CD4-positive, alpha-beta T cell (primary cell): ENCODE results near the gene C10orf95. TPM values are rescaled to one million over a fixed set of nuclear protein-coding genes. Genes with fewer than 3 reads are reported as not detected.

Experiments used
- ATAC-seq: fragments of 200-7000 bp; cut with Tn5 transposase; one replicate; pipeline ENCODE4 v1.10.0; 2022; ENCODE audit warnings: mild to moderate bottlenecking; ENCODE audit not compliant: poor library complexity
- CTCF ChIA-PET: fragments of 350-600 bp; sonication (Branson Sonifier 250); formaldehyde crosslinking; loops from one replicate; lab custom pipeline; 2021; ENCODE audit warnings: antibody characterized with exemption, inconsistent platforms; lab: Charles Lee
- POLR2A ChIA-PET: fragments of 350-600 bp; sonication (Branson Sonifier 250); formaldehyde crosslinking; loops from one replicate; lab custom pipeline; 2021; ENCODE audit warnings: antibody characterized with exemption, inconsistent platforms; lab: Charles Lee
- DNase-seq, 14 experiments: peaks; one replicate each; pipeline ENCODE4 v3.0.0-alpha.2; 2013 to 2020; ENCODE audit warnings: mixed read lengths in 2 of 14
- H3K27ac ChIP-seq, 2 donors: one replicate each; pipeline versions ENCODE4 v1.5.1 to v1.7.0; 2013; ENCODE audit warnings: low read length in 2 of 2, low read depth in 1 of 2, mild to moderate bottlenecking in 1 of 2
- H3K27me3 ChIP-seq, 2 experiments: 1 replicate in 1 of 2; 2 replicates in 1 of 2; pipeline versions ENCODE4 v1.6.1 to v1.7.0; 2013; ENCODE audit warnings: low read length in 2 of 2, control low read depth in 1 of 2, mild to moderate bottlenecking in 1 of 2, moderate library complexity in 1 of 2; ENCODE audit not compliant: insufficient read depth in 2 of 2, control insufficient read depth in 1 of 2
- H3K36me3 ChIP-seq: one replicate; pipeline ENCODE4 v1.6.1; 2013; ENCODE audit warnings: low read length, control low read depth; ENCODE audit not compliant: insufficient read depth
- H3K4me1 ChIP-seq: one replicate; pipeline ENCODE4 v1.6.1; 2013; ENCODE audit warnings: low read length, control low read depth; ENCODE audit not compliant: insufficient read depth
- H3K4me3 ChIP-seq: one replicate; pipeline ENCODE4 v1.5.1; 2013; ENCODE audit warnings: mild to moderate bottlenecking, low read length, moderate library complexity
- H3K9me3 ChIP-seq, 2 experiments: 1 replicate in 1 of 2; 2 replicates in 1 of 2; pipeline versions ENCODE4 v1.6.1 to v1.7.0; 2013; ENCODE audit warnings: low read length in 2 of 2, mild to moderate bottlenecking in 2 of 2, control low read depth in 1 of 2, moderate library complexity in 1 of 2; ENCODE audit not compliant: control insufficient read depth in 1 of 2, insufficient read depth in 1 of 2
- H3K27ac Mint-ChIP-seq: one replicate; pipeline ENCODE4 v1.8.0; 2020; ENCODE audit warnings: mixed read lengths
- H3K27me3 Mint-ChIP-seq: one replicate; pipeline ENCODE4 v1.8.0; 2021; ENCODE audit warnings: mixed read lengths
- H3K36me3 Mint-ChIP-seq: one replicate; pipeline ENCODE4 v1.8.0; 2021; ENCODE audit warnings: low read depth, mixed read lengths
- H3K4me1 Mint-ChIP-seq: one replicate; pipeline ENCODE4 v1.8.0; 2021; ENCODE audit warnings: low read depth, mixed read lengths
- H3K4me3 Mint-ChIP-seq: one replicate; pipeline ENCODE4 v1.8.0; 2020; ENCODE audit warnings: mild to moderate bottlenecking, mixed read lengths
- H3K9me3 Mint-ChIP-seq: one replicate; pipeline ENCODE4 v1.8.0; 2020; ENCODE audit warnings: mixed read lengths
- CTCF ChIP-seq: fragments of 200-600 bp; IDR thresholded peaks from one replicate; pipeline ENCODE4 v1.8.0; 2022; ENCODE audit warnings: antibody characterized with exemption, mild to moderate bottlenecking
- intact Hi-C, 2 experiments: fragments of 100-400 bp; cut with DNase I in 1 of 2; cut with micrococcal nuclease in 1 of 2; formaldehyde crosslinking; loops; one replicate each; pipeline versions ENCODE4 v1.15.1 to v1.9.0; 2023 to 2025; cut with DNase I, micrococcal nuclease
- total RNA-seq, 174 experiments: library from RNA in 2 of 174; stranded (reverse) in 2 of 174; gene quantifications; one replicate each; pipeline ENCODE4 v1.2.3 and lab custom pipeline; 2021 to 2026

C10orf95 gene
- total RNA-seq, 2 experiments from 2014 or later: 0.16 to 0.28 TPM

GRCh38 chr10:102408131-102408727 lies 43.1 kb downstream of the C10orf95 start:
- peak overlapping the region; percentile 85 for H3K27ac Mint-ChIP-seq
- ChIA-PET CTCF (interaction anchor here (1.4 kb wide), 1 partner anchor 9 kb away, joined by 8 read pairs; no protein-coding TSS in a partner anchor), POLR2A (interaction anchor here (2.6 to 6.1 kb wide), 2 partner anchors 13 kb away, joined by 8 to 31 read pairs; partner anchors contain the start of genes FBXL15 and NFKB2)
- H3K36me3 ChIP-seq: no peaks in the 10 kb centered on the region
- H3K4me3 Mint-ChIP-seq: peak overlapping the region; percentile 66
- no peak overlapping the region for H3K27ac ChIP-seq
- peaks cover 57% of the 10 kb centered on the region for H3K4me1 ChIP-seq
- intact Hi-C loops: no loop called here
- no peaks in the 10 kb centered on the region for H3K9me3 Mint-ChIP-seq
- H3K27me3 Mint-ChIP-seq: peaks cover 36% of the 10 kb centered on the region
- H3K4me1 Mint-ChIP-seq: peaks cover 55% of the 10 kb centered on the region
- TF ChIP-seq CTCF: no peak
- ATAC-seq (peak; percentile 20), DNase-seq (peak in 3 of 14 experiments; percentile 10 to 74 (median 61))
- H3K4me3 ChIP-seq: peak overlapping the region; percentile 28
- H3K36me3 Mint-ChIP-seq: peaks cover 35% of the 10 kb centered on the region
- H3K9me3 ChIP-seq: peaks cover 0 to 15% of the 10 kb centered on the region in 2 experiments
- peaks cover 8 to 18% of the 10 kb centered on the region in 2 experiments for H3K27me3 ChIP-seq

- H3K36me3 ChIP-seq: peaks cover 4% of the 10 kb centered on the region
- no peak overlapping the region for H3K27ac ChIP-seq
- H3K27me3 ChIP-seq: peaks cover 8 to 18% of the 10 kb centered on the region in 2 experiments
- Mint-ChIP-seq H3K4me3 (peak overlapping the region; percentile 66), H3K9me3 (no peaks in the 10 kb centered on the region), H3K27me3 (peaks cover 29% of the 10 kb centered on the region), H3K4me1 (peaks cover 49% of the 10 kb centered on the region), H3K27ac (peak overlapping the region; percentile 85), H3K36me3 (peaks cover 36% of the 10 kb centered on the region)
- H3K4me1 ChIP-seq: peaks cover 51% of the 10 kb centered on the region
- ChIA-PET POLR2A (interaction anchor here (2.6 to 6.1 kb wide), 2 partner anchors 12 to 14 kb away, joined by 8 to 31 read pairs; partner anchors contain the start of genes FBXL15 and NFKB2), CTCF (interaction anchor here (1.4 to 1.9 kb wide), 2 partner anchors 8 to 13 kb away, joined by 4 to 8 read pairs; no protein-coding TSS in a partner anchor)
- peak in 2 of 14 experiments; percentile 25 to 43 for DNase-seq
- no peak for TF ChIP-seq CTCF
- no peak for ATAC-seq
- intact Hi-C loops: no loop called here
- H3K4me3 ChIP-seq: no peak overlapping the region
- H3K9me3 ChIP-seq: peaks cover 0 to 15% of the 10 kb centered on the region in 2 experiments
These were observed 43.8 kb downstream of the C10orf95 start for GRCh38 chr10:102407425-102408130.

GRCh38 chr10:102406815-102407214 lies 44.5 kb downstream of the C10orf95 start:
- Histone ChIP-seq H3K9me3 (peaks cover 0 to 15% of the 10 kb centered on the region in 2 experiments), H3K4me3 (no peak overlapping the region), H3K4me1 (peaks cover 45% of the 10 kb centered on the region), H3K36me3 (peaks cover 11% of the 10 kb centered on the region), H3K27ac (no peak overlapping the region), H3K27me3 (peaks cover 8 to 17% of the 10 kb centered on the region in 2 experiments)
- intact Hi-C loops: no loop called here
- peak overlapping the region; percentile 66 for H3K4me3 Mint-ChIP-seq
- TF ChIP-seq CTCF: no peak
- H3K4me1 Mint-ChIP-seq: peaks cover 47% of the 10 kb centered on the region
- peak overlapping the region; percentile 85 for H3K27ac Mint-ChIP-seq
- H3K9me3 Mint-ChIP-seq: no peaks in the 10 kb centered on the region
- H3K27me3 Mint-ChIP-seq: peaks cover 28% of the 10 kb centered on the region
- peaks cover 40% of the 10 kb centered on the region for H3K36me3 Mint-ChIP-seq
- ATAC-seq: no peak
- ChIA-PET POLR2A (interaction anchor here (2.6 to 6.1 kb wide), 2 partner anchors 11 to 14 kb away, joined by 8 to 31 read pairs; partner anchors contain the start of genes FBXL15 and NFKB2), CTCF (interaction anchor here (0.7 to 1.9 kb wide), 2 partner anchors 13 to 65 kb away, joined by 3 to 4 read pairs; no protein-coding TSS in a partner anchor)
- peak in 2 of 14 experiments; percentile 26 to 51 for DNase-seq
